Stomach (tissue), 9 donors: Measurements from ENCODE around the gene SEMA5A. TPM values are rescaled to one million over a fixed set of nuclear protein-coding genes. Genes with fewer than 3 reads are reported as not detected.
A peak's percentile ranks its signal among the peaks of the same experiment; 100 is the strongest.

Experiments
- DNase-seq, 2 donors: peaks; one replicate each; pipeline versions ENCODE4 v3.0.0 to v3.0.0-alpha.2; 2013 to 2019
- H3K27ac ChIP-seq, 5 donors: fragments of 200-600 bp in 4 of 5; sonication (generic) in 4 of 5; one replicate each; pipeline ENCODE4 v1.5.1; 2013 to 2019; ENCODE audit warnings: mild to moderate bottlenecking in 1 of 5, moderate library complexity in 1 of 5
- H3K27me3 ChIP-seq, 3 donors: fragments of 200-600 bp; sonication (generic); one replicate each; pipeline ENCODE4 v1.5.1; 2017 to 2019; ENCODE audit warnings: mixed run types in 1 of 3
- H3K36me3 ChIP-seq, 4 donors: fragments of 200-600 bp; sonication (generic); 1 replicate in 3 of 4; 2 replicates in 1 of 4; pipeline ENCODE4 v1.5.1; 2016 to 2019
- H3K4me1 ChIP-seq, 4 donors: fragments of 200-600 bp; sonication (generic); one replicate each; pipeline ENCODE4 v1.5.1; 2016 to 2019
- H3K4me3 ChIP-seq, 4 donors: fragments of 200-600 bp; sonication (generic) in 3 of 4; one replicate each; pipeline ENCODE4 v1.5.1; 2016 to 2019; ENCODE audit warnings: mild to moderate bottlenecking in 1 of 4
- H3K9me3 ChIP-seq, 4 donors: fragments of 200-600 bp; sonication (generic); one replicate each; pipeline ENCODE4 v1.5.1; 2016 to 2019
- CTCF ChIP-seq, 7 experiments: fragments of 450-650 bp in 4 of 7; fragments of 200-600 bp in 3 of 7; sonication (generic) in 3 of 7; IDR thresholded peaks; one replicate each; pipeline ENCODE4 v1.5.1; 2016 to 2019; ENCODE audit warnings: antibody characterized with exemption in 7 of 7, control low read depth in 2 of 7, mild to moderate bottlenecking in 1 of 7
- EP300 ChIP-seq: sonication (generic); formaldehyde crosslinking; IDR thresholded peaks from one replicate; pipeline ENCODE4 v1.6.1; 2017; ENCODE audit warnings: antibody characterized with exemption
- POLR2A ChIP-seq, 4 donors: fragments of 450-650 bp; IDR thresholded peaks; one replicate each; pipeline ENCODE4 v1.6.1; 2016; ENCODE audit warnings: antibody characterized with exemption in 4 of 4, control low read depth in 2 of 4, mild to moderate bottlenecking in 1 of 4, moderate library complexity in 1 of 4
- POLR2AphosphoS5 ChIP-seq, 3 donors: sonication (generic); formaldehyde crosslinking; IDR thresholded peaks; one replicate each; pipeline ENCODE4 v1.6.1; 2016; ENCODE audit warnings: antibody characterized with exemption in 3 of 3
- WGBS, 5 donors: extraction: QIAGEN DNeasy Blood & Tissue Kit in 3 of 5; methylation state at CpG; one replicate each; pipeline versions ENCODE4 v1.1.5 to v1.1.7; 2013 to 2018; 5-methylcytosine and 5-hydroxymethylcytosine counted together
- intact Hi-C: fragments of 100-400 bp; cut with DNase I; formaldehyde crosslinking; loops from one replicate; pipeline ENCODE4 v1.15.1; 2023; ENCODE audit warnings: low total_unique reads
- polyA plus RNA-seq, 3 donors: library from polyadenylated mRNA; stranded (reverse); fragments of 200-250 nt; gene quantifications; one replicate each; pipeline ENCODE4 v1.2.3, GENCODE V29; 2013
- total RNA-seq, 5 donors: library from RNA; depleted of rRNA; stranded (reverse); fragments of >200 nt; gene quantifications; one replicate each; pipeline versions ENCODE4 v1.1.0 to v1.2.3, GENCODE V29; 2014 to 2016
- donor health status: healthy with polysubstance abuse.
- donor health status: Bipolar disorder and iron deficiency.
- donor health status: healthy.

The SEMA5A gene
- total and polyA plus RNA-seq, 8 donors = 0.62 to 26.4 (median 3.2) TPM

GRCh38 chr5:9034649-9035048 is 511.2 kb downstream of the SEMA5A start:
- Histone ChIP-seq H3K27ac (no peak overlapping the region), H3K4me1 (no peaks in the 10 kb centered on the region), H3K9me3 (no peaks in the 10 kb centered on the region), H3K36me3 (no peaks in the 10 kb centered on the region), H3K27me3 (no peaks in the 10 kb centered on the region), H3K4me3 (no peak overlapping the region)
- WGBS, 5 donors = 41 to 85% (median 73%) methylated on average over 1 of the region's 1 CpG
- DNase-seq = peak in 1 of 2 donors; percentile 50
- no peak for TF ChIP-seq POLR2AphosphoS5 (IDR thresholded peaks at IDR 0.05)
- intact Hi-C loops = no loop called here

GRCh38 chr5:9033524-9033923 is 512.4 kb downstream of the SEMA5A start:
- Histone ChIP-seq H3K36me3 (no peaks in the 10 kb centered on the region), H3K4me3 (no peak overlapping the region), H3K4me1 (no peaks in the 10 kb centered on the region), H3K9me3 (no peaks in the 10 kb centered on the region), H3K27me3 (no peaks in the 10 kb centered on the region), H3K27ac (no peak overlapping the region)
- DNase-seq = no peak
- no peak for TF ChIP-seq EP300
- no peak for TF ChIP-seq CTCF (IDR thresholded peaks at IDR 0.05)
- TF ChIP-seq POLR2AphosphoS5 (IDR thresholded peaks at IDR 0.05) = no peak
- no peak for TF ChIP-seq POLR2A (IDR thresholded peaks at IDR 0.05)
- WGBS, 5 donors = 45 to 77% (median 54%) methylated on average over 1 of the region's 1 CpG
- intact Hi-C loops = no loop called here

- Histone ChIP-seq H3K4me3 (no peak overlapping the region), H3K27ac (no peak overlapping the region), H3K27me3 (no peaks in the 10 kb centered on the region), H3K4me1 (no peaks in the 10 kb centered on the region), H3K9me3 (peaks cover 0 to 49% (median 34%) of the 10 kb centered on the region in 4 donors), H3K36me3 (no peaks in the 10 kb centered on the region)
- no peak for TF ChIP-seq POLR2AphosphoS5 (IDR thresholded peaks at IDR 0.05)
- TF ChIP-seq EP300 = no peak
- no peak for TF ChIP-seq CTCF (IDR thresholded peaks at IDR 0.05)
- intact Hi-C loops = no loop called here
- DNase-seq = no peak
Measured at GRCh38 chr5:9025942-9026341, 519.9 kb downstream of the SEMA5A start.

- intact Hi-C loops = no loop called here
- no peak overlapping the region for H3K27ac ChIP-seq
- TF ChIP-seq POLR2A (IDR thresholded peaks at IDR 0.05) (no peak), POLR2AphosphoS5 (IDR thresholded peaks at IDR 0.05) (no peak), EP300 (no peak), CTCF (IDR thresholded peaks at IDR 0.05) (no peak)
- no peaks in the 10 kb centered on the region for H3K36me3 ChIP-seq
- no peak for DNase-seq
- H3K27me3 ChIP-seq = no peaks in the 10 kb centered on the region
- H3K9me3 ChIP-seq = peaks cover 0 to 35% (median 21%) of the 10 kb centered on the region in 4 donors
- 74 to 93% (median 90%) methylated on average over 1 of the region's 1 CpG for WGBS, 5 donors
- H3K4me1 ChIP-seq = no peaks in the 10 kb centered on the region
- H3K4me3 ChIP-seq = no peak overlapping the region
Measured at GRCh38 chr5:9020996-9021395, 524.9 kb downstream of the SEMA5A start.

- Histone ChIP-seq H3K27me3 (no peaks in the 10 kb centered on the region), H3K4me3 (no peak overlapping the region), H3K9me3 (no peaks in the 10 kb centered on the region), H3K4me1 (no peaks in the 10 kb centered on the region), H3K27ac (no peak overlapping the region), H3K36me3 (no peaks in the 10 kb centered on the region)
- 36 to 51% (median 45%) methylated on average over 2 of the region's 2 CpGs for WGBS, 5 donors
- TF ChIP-seq POLR2A (IDR thresholded peaks at IDR 0.05) (no peak), EP300 (no peak), POLR2AphosphoS5 (IDR thresholded peaks at IDR 0.05) (no peak), CTCF (IDR thresholded peaks at IDR 0.05) (no peak)
- intact Hi-C loops = no loop called here
- no peak for DNase-seq
Measured at GRCh38 chr5:9015937-9016270, 530.0 kb downstream of the SEMA5A start.
